HepG2 (cell line): ENCODE measurements around the gene NRAP. TPM values are rescaled to one million over a fixed set of nuclear protein-coding genes. Genes with fewer than 3 reads are reported as not detected.

Source experiments
- ATAC-seq: fragments of 200-7000 bp; cut with Tn5 transposase; 3 replicates; pipeline ENCODE4 v1.9.1; 2020; ENCODE audit warnings: mild to moderate bottlenecking, moderate library complexity
- BruUV-seq: library from RNA; stranded (reverse); fragments of 400-500 nt; replicated peaks from 2 replicates; lab custom pipeline; 2021; lab: Mats Ljungman, UMichigan
- CTCF ChIA-PET: fragments of 300-600 bp; formaldehyde crosslinking; extraction: SDS; loops from one replicate; lab custom pipeline; 2021; ENCODE audit warnings: low total read pairs, inconsistent platforms, low intra/inter-chr PET ratio; lab: Yijun Ruan, JAX
- POLR2A ChIA-PET: fragments of 350-600 bp; sonication (Branson Sonifier 250); formaldehyde crosslinking; loops from one replicate; lab custom pipeline; 2020; ENCODE audit warnings: antibody characterized with exemption, inconsistent platforms; lab: Yijun Ruan, JAX
- DNase-seq: peaks from one replicate; pipeline ENCODE4 v3.0.0-alpha.2; 2015; ENCODE audit warnings: low spot score
- FAIRE-seq: peaks from 3 replicates; lab custom pipeline; 2011; peaks lifted over from hg19 to GRCh38; lab: Jason Lieb, UNC
- H2AFZ ChIP-seq: one replicate; pipeline ENCODE4 v1.6.1; 2011; ENCODE audit warnings: low read length, inconsistent platforms
- H3K27ac ChIP-seq: fragments of 300-600 bp; 3 replicates; pipeline ENCODE4 v1.8.0; 2011; ENCODE audit warnings: mixed run types, mild to moderate bottlenecking, mixed read lengths, low read length, inconsistent platforms; ENCODE audit not compliant: insufficient read depth; ENCODE audit errors: extremely low read length
- H3K27me3 ChIP-seq, 2 experiments: fragments of 200-600 bp in 1 of 2; 2 replicates in 1 of 2; 3 replicates in 1 of 2; pipeline versions ENCODE4 v1.6.0 to v1.8.0; 2011; ENCODE audit warnings: low read length in 2 of 2, mild to moderate bottlenecking in 2 of 2, moderate library complexity in 2 of 2, inconsistent platforms in 1 of 2; ENCODE audit not compliant: insufficient read depth in 2 of 2, control insufficient read depth in 1 of 2
- H3K36me3 ChIP-seq, 2 experiments: fragments of 200-600 bp in 1 of 2; replicated peaks in 1 of 2; 2 replicates in 1 of 2; 3 replicates in 1 of 2; pipeline versions ENCODE4 v1.5.1 to v1.8.0; 2011; ENCODE audit warnings: low read length in 2 of 2, inconsistent platforms in 1 of 2; ENCODE audit not compliant: insufficient read depth in 2 of 2, control insufficient read depth in 1 of 2
- H3K4me1 ChIP-seq: 2 replicates; pipeline ENCODE4 v1.5.1; 2012; ENCODE audit warnings: low read length, inconsistent platforms; ENCODE audit not compliant: insufficient read depth
- H3K4me2 ChIP-seq: 2 replicates; pipeline ENCODE4 v1.6.0; 2011; ENCODE audit warnings: low read depth, low read length, inconsistent platforms
- H3K4me3 ChIP-seq, 3 experiments: fragments of 200-600 bp in 1 of 3; sonication (generic), shearing (Covaris generic) in 1 of 3; replicated peaks in 1 of 3; 2 replicates each; pipeline ENCODE4 v1.5.1; 2011 to 2016; ENCODE audit warnings: low read length in 3 of 3, inconsistent platforms in 2 of 3, low read depth in 2 of 3, mild to moderate bottlenecking in 2 of 3, control low read depth in 1 of 3, mixed read lengths in 1 of 3; ENCODE audit not compliant: insufficient read depth in 1 of 3
- H3K79me2 ChIP-seq: one replicate; pipeline ENCODE4 v1.6.1; 2011; ENCODE audit warnings: low read length, inconsistent platforms; ENCODE audit not compliant: insufficient read depth
- H3K9ac ChIP-seq: 2 replicates; pipeline ENCODE4 v1.6.0; 2011; ENCODE audit warnings: mild to moderate bottlenecking, low read depth, low read length, inconsistent platforms; ENCODE audit not compliant: insufficient read depth
- H3K9me3 ChIP-seq: 2 replicates; pipeline ENCODE4 v1.5.1; 2012; ENCODE audit warnings: mild to moderate bottlenecking, low read length
- H4K20me1 ChIP-seq: 2 replicates; pipeline ENCODE4 v1.6.0; 2011; ENCODE audit warnings: inconsistent platforms, mild to moderate bottlenecking, low read length, moderate library complexity; ENCODE audit not compliant: insufficient read depth
- BCL6 ChIP-seq: IDR thresholded peaks from 2 replicates; pipeline ENCODE4 v1.6.1; 2016; ENCODE audit warnings: missing genetic modification reagents, missing compliant biosample characterization
- E2F2 ChIP-seq: sonication (generic); formaldehyde crosslinking; IDR thresholded peaks from 2 replicates; pipeline ENCODE4 v1.4.0; 2020; ENCODE audit warnings: missing genetic modification reagents, borderline replicate concordance
- GTF3A ChIP-seq: sonication (generic); formaldehyde crosslinking; conservative IDR thresholded peaks from 2 replicates; pipeline ENCODE4 v1.4.0; 2020; ENCODE audit warnings: mild to moderate bottlenecking, missing genetic modification reagents
- HIC2 ChIP-seq: sonication (generic); formaldehyde crosslinking; IDR thresholded peaks from 2 replicates; pipeline ENCODE4 v1.9.0; 2022; ENCODE audit warnings: low read depth, missing genetic modification reagents
- HNF4G ChIP-seq, 2 experiments: sonication (generic) in 1 of 2; formaldehyde crosslinking in 1 of 2; IDR thresholded peaks; 2 replicates each; pipeline versions ENCODE4 v1.4.0 to v1.6.1; 2011 to 2020; ENCODE audit warnings: borderline replicate concordance in 2 of 2, low read depth in 2 of 2, mild to moderate bottlenecking in 2 of 2, low read length in 1 of 2, missing genetic modification reagents in 1 of 2, moderate library complexity in 1 of 2
- HNRNPUL1 ChIP-seq: fragments of 200-400 bp; formaldehyde crosslinking; IDR thresholded peaks from 2 replicates; pipeline ENCODE4 v1.6.1; 2017; ENCODE audit warnings: low read depth, mild to moderate bottlenecking, low read length, moderate library complexity
- KAT7 ChIP-seq: IDR thresholded peaks from 2 replicates; pipeline ENCODE4 v1.6.1; 2018; ENCODE audit warnings: borderline replicate concordance, missing compliant biosample characterization
- LBX2 ChIP-seq: sonication (generic); formaldehyde crosslinking; IDR thresholded peaks from 2 replicates; pipeline ENCODE4 v1.5.0; 2020; ENCODE audit warnings: missing genetic modification reagents, mild to moderate bottlenecking, borderline replicate concordance
- MED13 ChIP-seq: sonication (generic); formaldehyde crosslinking; IDR thresholded peaks from 2 replicates; pipeline ENCODE4 v1.5.0; 2020; ENCODE audit warnings: missing genetic modification reagents
- ZEB1 ChIP-seq: IDR thresholded peaks from 2 replicates; pipeline ENCODE4 v1.6.1; 2012; ENCODE audit warnings: mild to moderate bottlenecking, low read depth, inconsistent platforms; ENCODE audit not compliant: insufficient replicate concordance
- ZKSCAN5 ChIP-seq: sonication (generic); formaldehyde crosslinking; IDR thresholded peaks from 2 replicates; pipeline ENCODE4 v1.5.1; 2020; ENCODE audit warnings: mild to moderate bottlenecking, missing genetic modification reagents
- ZKSCAN8 ChIP-seq: IDR thresholded peaks from 2 replicates; pipeline ENCODE4 v1.6.1; 2016; ENCODE audit warnings: borderline replicate concordance, missing genetic modification reagents, missing compliant biosample characterization
- ZNF317 ChIP-seq: sonication (generic); formaldehyde crosslinking; IDR thresholded peaks from 2 replicates; pipeline ENCODE4 v1.5.0; 2020; ENCODE audit warnings: mild to moderate bottlenecking, missing genetic modification reagents
- ZNF430 ChIP-seq: sonication (generic); formaldehyde crosslinking; IDR thresholded peaks from 2 replicates; pipeline ENCODE4 v1.9.0; 2021; ENCODE audit warnings: mild to moderate bottlenecking, missing genetic modification reagents
- ZNF432 ChIP-seq: sonication (generic); formaldehyde crosslinking; IDR thresholded peaks from 2 replicates; pipeline ENCODE4 v1.5.0; 2020; ENCODE audit warnings: missing genetic modification reagents, mild to moderate bottlenecking, borderline replicate concordance
- ZXDC ChIP-seq: sonication (generic); formaldehyde crosslinking; IDR thresholded peaks from 2 replicates; pipeline ENCODE4 v1.5.0; 2020; ENCODE audit warnings: mild to moderate bottlenecking, missing genetic modification reagents
- WGBS: methylation state at CpG from one replicate; pipeline ENCODE4 v1.1.6; 2017; ENCODE audit warnings: low lambda C conversion rate; 5-methylcytosine and 5-hydroxymethylcytosine counted together
- in situ Hi-C: cut with HindIII; loops from 2 replicates; pipeline ENCODE4 v1.10.0; 2017; ENCODE audit warnings: low pct_unique_long_range_greater_than_20kb; ENCODE audit not compliant: extremely low pct_ligation_motif_present
- intact Hi-C: fragments of 100-400 bp; cut with micrococcal nuclease; formaldehyde crosslinking; loops from one replicate; pipeline ENCODE4 v1.10.0; 2022; ENCODE audit not compliant: unreplicated experiment
- polyA plus RNA-seq, 8 experiments: library from polyadenylated mRNA; depleted of rRNA in 3 of 8; stranded (reverse) in 7 of 8; unstranded in 1 of 8; fragments of >200 nt; fragmentation: Illumina TruSeq in 4 of 8; extraction: Trizol in 4 of 8; gene quantifications; 2 replicates each; pipeline versions ENCODE4 v1.2.1 to v1.2.3, GENCODE V29; 2011 to 2016; ENCODE audit warnings: low read depth in 4 of 8, missing spikeins in 1 of 8, mixed read lengths in 1 of 8; ENCODE audit not compliant: insufficient read depth in 1 of 8
- total RNA-seq, 5 experiments: library from RNA; depleted of rRNA; stranded (reverse); fragments of >200 nt; fragmentation: Illumina TruSeq; extraction: Trizol; gene quantifications; 2 replicates each; pipeline ENCODE4 v1.2.3, GENCODE V29; 2016; ENCODE audit warnings: low read depth in 1 of 5

Gene NRAP
- total and polyA plus RNA-seq, 2 of the 13 experiments (the other 11 are each of a cell fraction or from before 2014, with no cell fraction given): not detected

GRCh38 chr10:113610631-113611601 lies 52.9 kb downstream of the NRAP start:
- Histone ChIP-seq H3K27ac (no peak overlapping the region), H3K79me2 (no peaks in the 10 kb centered on the region), H3K4me3 (no peak overlapping the region), H3K4me2 (no peak overlapping the region), H3K4me1 (no peaks in the 10 kb centered on the region), H4K20me1 (no peaks in the 10 kb centered on the region), H2AFZ (no peak overlapping the region), H3K27me3 (no peaks in the 10 kb centered on the region; a peak in 1 of 5 replicates), H3K9ac (no peak overlapping the region), H3K9me3 (no peaks in the 10 kb centered on the region), H3K36me3 (no peaks in the 10 kb centered on the region)
- POLR2A ChIA-PET: no interaction called here
- intact Hi-C loops (no loop called here), in situ Hi-C loops (no loop called here)
- ATAC-seq: no peak
- CTCF ChIA-PET: no interaction called here
- WGBS: 56% methylated on average over 22 of the region's 26 CpGs
- DNase-seq: no peak
- BruUV-seq: no TSS peak
- FAIRE-seq: no peak
- no peak for TF ChIP-seq GTF3A (CRISPR knock-in tag)
- TF ChIP-seq E2F2 (CRISPR knock-in tag): no peak
- TF ChIP-seq HIC2: no peak
- no peak for TF ChIP-seq KAT7 (CRISPR knock-in tag)
- no peak for TF ChIP-seq LBX2 (CRISPR knock-in tag)
- no peak for TF ChIP-seq ZXDC
- no peak for TF ChIP-seq ZKSCAN8
- TF ChIP-seq MED13 (CRISPR knock-in tag): no peak
- no peak for TF ChIP-seq HNRNPUL1
- TF ChIP-seq ZNF317: no peak
- no peak for TF ChIP-seq HNF4G (IDR thresholded peaks at IDR 0.05; ENCODE audit: borderline replicate concordance, low read depth, low read length)
- TF ChIP-seq HNF4G (CRISPR knock-in tag; IDR thresholded peaks at IDR 0.05; ENCODE audit: borderline replicate concordance, low read depth): no peak
- TF ChIP-seq ZNF432 (CRISPR knock-in tag): no peak
- TF ChIP-seq ZNF430 (CRISPR knock-in tag): no peak
- TF ChIP-seq ZKSCAN5 (CRISPR knock-in tag): no peak
- TF ChIP-seq BCL6 (CRISPR knock-in tag): no peak
- no peak for TF ChIP-seq ZEB1
